SH-SY5Y (cell line): ENCODE data around the gene TMEM37.
A peak's percentile ranks its signal among the peaks of the same experiment; 100 is the strongest.

ENCODE experiments used
- GATA2 ChIP-seq: IDR thresholded peaks from 2 replicates; pipeline ENCODE4 v1.6.1; 2011; ENCODE audit warnings: mild to moderate bottlenecking, low read depth, low read length
- GATA3 ChIP-seq: IDR thresholded peaks from 2 replicates; pipeline ENCODE4 v1.6.1; 2011; ENCODE audit warnings: low read depth, mild to moderate bottlenecking, low read length, moderate library complexity

Gene TMEM37

GRCh38 chr2:119481501-119482455 is 50.1 kb downstream of the TMEM37 start:
- no peak for TF ChIP-seq GATA3
- no peak for TF ChIP-seq GATA2

- no peak for TF ChIP-seq GATA2
Measured at GRCh38 chr2:119482481-119483394, 51.1 kb downstream of the TMEM37 start.

- TF ChIP-seq GATA2: no peak
- TF ChIP-seq GATA3: no peak
Measured at GRCh38 chr2:119483395-119483753, 51.7 kb downstream of the TMEM37 start.

GRCh38 chr2:119483896-119484718 is 52.5 kb downstream of the TMEM37 start:
- TF ChIP-seq GATA3 (no peak), GATA2 (no peak)

GRCh38 chr2:119484834-119485233 is 53.2 kb downstream of the TMEM37 start:
- TF ChIP-seq GATA3 (no peak), GATA2 (no peak)

- TF ChIP-seq GATA2: peak; percentile 87
- no peak for TF ChIP-seq GATA3
Measured at GRCh38 chr2:119485336-119486110, 53.9 kb downstream of the TMEM37 start.

GRCh38 chr2:119486196-119486827 is 54.7 kb downstream of the TMEM37 start:
- TF ChIP-seq GATA3: no peak
- no peak for TF ChIP-seq GATA2

- TF ChIP-seq GATA3 (no peak), GATA2 (no peak)
Measured at GRCh38 chr2:119486886-119487285, 55.2 kb downstream of the TMEM37 start.

GRCh38 chr2:119487434-119488244 is 56.0 kb downstream of the TMEM37 start:
- TF ChIP-seq GATA3: no peak
- no peak for TF ChIP-seq GATA2
